HepG2 (cell line): ENCODE results near the gene IL1A. TPM values are rescaled to one million over a fixed set of nuclear protein-coding genes. Genes with fewer than 3 reads are reported as not detected.

Experiments
- HHEX ChIP-seq: IDR thresholded peaks from 2 replicates; pipeline ENCODE4 v1.6.1; 2016; ENCODE audit warnings: control low read depth
- MEF2D ChIP-seq: sonication (generic); formaldehyde crosslinking; IDR thresholded peaks from 2 replicates; pipeline ENCODE4 v1.5.1; 2020; ENCODE audit warnings: mild to moderate bottlenecking, missing genetic modification reagents
- NFAT5 ChIP-seq: sonication (generic); formaldehyde crosslinking; IDR thresholded peaks from 2 replicates; pipeline ENCODE4 v1.4.0; 2020; ENCODE audit warnings: missing genetic modification reagents
- NFATC3 ChIP-seq: sonication (generic); formaldehyde crosslinking; IDR thresholded peaks from 2 replicates; pipeline ENCODE4 v1.5.1; 2020; ENCODE audit warnings: mild to moderate bottlenecking, missing genetic modification reagents
- POGK ChIP-seq: sonication (generic); formaldehyde crosslinking; conservative IDR thresholded peaks from 2 replicates; pipeline ENCODE4 v1.8.0; 2022; ENCODE audit warnings: mild to moderate bottlenecking, moderate library complexity, missing genetic modification reagents
- SMARCC2 ChIP-seq: fragments of 450-650 bp; IDR thresholded peaks from 2 replicates; pipeline ENCODE4 v1.6.1; 2017; ENCODE audit warnings: antibody characterized with exemption, mild to moderate bottlenecking
- SP4 ChIP-seq: sonication (generic); formaldehyde crosslinking; IDR thresholded peaks from 2 replicates; pipeline ENCODE4 v1.8.1; 2023; ENCODE audit warnings: mild to moderate bottlenecking, missing genetic modification reagents
- ZFP37 ChIP-seq: sonication (generic); formaldehyde crosslinking; IDR thresholded peaks from 2 replicates; pipeline ENCODE4 v1.4.0; 2020; ENCODE audit warnings: missing genetic modification reagents, borderline replicate concordance
- ZMAT5 ChIP-seq: sonication (generic); formaldehyde crosslinking; IDR thresholded peaks from 2 replicates; pipeline ENCODE4 v1.5.0; 2020; ENCODE audit warnings: mild to moderate bottlenecking, low read depth, missing genetic modification reagents, borderline replicate concordance
- ZNF280D ChIP-seq: sonication (generic); formaldehyde crosslinking; IDR thresholded peaks from 2 replicates; pipeline ENCODE4 v1.5.1; 2020; ENCODE audit warnings: mild to moderate bottlenecking, missing genetic modification reagents
- polyA plus RNA-seq, 8 experiments: library from polyadenylated mRNA; depleted of rRNA in 3 of 8; stranded (reverse) in 7 of 8; unstranded in 1 of 8; fragments of >200 nt; fragmentation: Illumina TruSeq in 4 of 8; extraction: Trizol in 4 of 8; gene quantifications; 2 replicates each; pipeline versions ENCODE4 v1.2.1 to v1.2.3, GENCODE V29; 2011 to 2016; ENCODE audit warnings: low read depth in 4 of 8, missing spikeins in 1 of 8, mixed read lengths in 1 of 8; ENCODE audit not compliant: insufficient read depth in 1 of 8
- total RNA-seq, 5 experiments: library from RNA; depleted of rRNA; stranded (reverse); fragments of >200 nt; fragmentation: Illumina TruSeq; extraction: Trizol; gene quantifications; 2 replicates each; pipeline ENCODE4 v1.2.3, GENCODE V29; 2016; ENCODE audit warnings: low read depth in 1 of 5
- TF ChIP-seq, protein P1 (sequence below), 2 experiments: sonication (generic) in 1 of 2; formaldehyde crosslinking in 1 of 2; IDR thresholded peaks; 2 replicates each; pipeline versions ENCODE4 v1.4.0 to v1.6.1; 2016 to 2020; ENCODE audit warnings: borderline replicate concordance in 1 of 2, low read depth in 1 of 2, mild to moderate bottlenecking in 1 of 2, missing genetic modification reagents in 1 of 2

IL1A gene
- total and polyA plus RNA-seq, 2 of the 13 experiments (the other 11 are each of a cell fraction or from before 2014, with no cell fraction given): not detected

GRCh38 chr2:112803691-112804521 lies 19.6 kb upstream of the IL1A start (continued):
- TF ChIP-seq NFAT5 (CRISPR knock-in tag) (no peak), SP4 (no peak), NFATC3 (no peak), ZNF280D (CRISPR knock-in tag) (no peak; the same call in 1 of the 2 replicates), MEF2D (CRISPR knock-in tag) (peak; percentile 53; the same call in 1 of the 2 replicates), ZMAT5 (CRISPR knock-in tag) (no peak), SMARCC2 (peak; percentile 72; the same call in 1 of the 2 replicates), ZFP37 (no peak), POGK (CRISPR knock-in tag) (no peak), HHEX (CRISPR knock-in tag) (peak; percentile 22; the same call in 1 of the 2 replicates)
- TF ChIP-seq, protein P1, sequence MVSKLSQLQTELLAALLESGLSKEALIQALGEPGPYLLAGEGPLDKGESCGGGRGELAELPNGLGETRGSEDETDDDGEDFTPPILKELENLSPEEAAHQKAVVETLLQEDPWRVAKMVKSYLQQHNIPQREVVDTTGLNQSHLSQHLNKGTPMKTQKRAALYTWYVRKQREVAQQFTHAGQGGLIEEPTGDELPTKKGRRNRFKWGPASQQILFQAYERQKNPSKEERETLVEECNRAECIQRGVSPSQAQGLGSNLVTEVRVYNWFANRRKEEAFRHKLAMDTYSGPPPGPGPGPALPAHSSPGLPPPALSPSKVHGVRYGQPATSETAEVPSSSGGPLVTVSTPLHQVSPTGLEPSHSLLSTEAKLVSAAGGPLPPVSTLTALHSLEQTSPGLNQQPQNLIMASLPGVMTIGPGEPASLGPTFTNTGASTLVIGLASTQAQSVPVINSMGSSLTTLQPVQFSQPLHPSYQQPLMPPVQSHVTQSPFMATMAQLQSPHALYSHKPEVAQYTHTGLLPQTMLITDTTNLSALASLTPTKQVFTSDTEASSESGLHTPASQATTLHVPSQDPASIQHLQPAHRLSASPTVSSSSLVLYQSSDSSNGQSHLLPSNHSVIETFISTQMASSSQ (IDR thresholded peaks at IDR 0.05; ENCODE audit: low read depth): 0 out of 2 replicates have a peak, but pooled peaks have one; percentile 12
- TF ChIP-seq, protein P1 (CRISPR knock-in tag; IDR thresholded peaks at IDR 0.05; ENCODE audit: borderline replicate concordance): peak; percentile 49; the same call in 1 of the 2 replicates
